GM12875 (cell line): ENCODE data around the gene PITX1.

Source experiments
- H3K4me3 ChIP-seq: one replicate; pipeline ENCODE4 v1.5.1; 2011; ENCODE audit warnings: low read depth, low read length, control low read depth
- TF ChIP-seq, protein P1 (sequence below): IDR thresholded peaks from 2 replicates; pipeline ENCODE4 v1.5.1; 2011; ENCODE audit warnings: low read depth, mild to moderate bottlenecking, control low read depth, inconsistent platforms, low read length, moderate library complexity, borderline replicate concordance; ENCODE audit not compliant: insufficient read depth

PITX1 gene

GRCh38 chr5:135061001-135061400 is 27.0 kb upstream of the PITX1 start:
- no peak overlapping the region for H3K4me3 ChIP-seq
- TF ChIP-seq, protein P1, sequence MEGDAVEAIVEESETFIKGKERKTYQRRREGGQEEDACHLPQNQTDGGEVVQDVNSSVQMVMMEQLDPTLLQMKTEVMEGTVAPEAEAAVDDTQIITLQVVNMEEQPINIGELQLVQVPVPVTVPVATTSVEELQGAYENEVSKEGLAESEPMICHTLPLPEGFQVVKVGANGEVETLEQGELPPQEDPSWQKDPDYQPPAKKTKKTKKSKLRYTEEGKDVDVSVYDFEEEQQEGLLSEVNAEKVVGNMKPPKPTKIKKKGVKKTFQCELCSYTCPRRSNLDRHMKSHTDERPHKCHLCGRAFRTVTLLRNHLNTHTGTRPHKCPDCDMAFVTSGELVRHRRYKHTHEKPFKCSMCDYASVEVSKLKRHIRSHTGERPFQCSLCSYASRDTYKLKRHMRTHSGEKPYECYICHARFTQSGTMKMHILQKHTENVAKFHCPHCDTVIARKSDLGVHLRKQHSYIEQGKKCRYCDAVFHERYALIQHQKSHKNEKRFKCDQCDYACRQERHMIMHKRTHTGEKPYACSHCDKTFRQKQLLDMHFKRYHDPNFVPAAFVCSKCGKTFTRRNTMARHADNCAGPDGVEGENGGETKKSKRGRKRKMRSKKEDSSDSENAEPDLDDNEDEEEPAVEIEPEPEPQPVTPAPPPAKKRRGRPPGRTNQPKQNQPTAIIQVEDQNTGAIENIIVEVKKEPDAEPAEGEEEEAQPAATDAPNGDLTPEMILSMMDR: no peak

- TF ChIP-seq, protein P1: no peak
- H3K4me3 ChIP-seq: no peak overlapping the region
These were observed 26.0 kb upstream of the PITX1 start for GRCh38 chr5:135060021-135060420.

DNA sequence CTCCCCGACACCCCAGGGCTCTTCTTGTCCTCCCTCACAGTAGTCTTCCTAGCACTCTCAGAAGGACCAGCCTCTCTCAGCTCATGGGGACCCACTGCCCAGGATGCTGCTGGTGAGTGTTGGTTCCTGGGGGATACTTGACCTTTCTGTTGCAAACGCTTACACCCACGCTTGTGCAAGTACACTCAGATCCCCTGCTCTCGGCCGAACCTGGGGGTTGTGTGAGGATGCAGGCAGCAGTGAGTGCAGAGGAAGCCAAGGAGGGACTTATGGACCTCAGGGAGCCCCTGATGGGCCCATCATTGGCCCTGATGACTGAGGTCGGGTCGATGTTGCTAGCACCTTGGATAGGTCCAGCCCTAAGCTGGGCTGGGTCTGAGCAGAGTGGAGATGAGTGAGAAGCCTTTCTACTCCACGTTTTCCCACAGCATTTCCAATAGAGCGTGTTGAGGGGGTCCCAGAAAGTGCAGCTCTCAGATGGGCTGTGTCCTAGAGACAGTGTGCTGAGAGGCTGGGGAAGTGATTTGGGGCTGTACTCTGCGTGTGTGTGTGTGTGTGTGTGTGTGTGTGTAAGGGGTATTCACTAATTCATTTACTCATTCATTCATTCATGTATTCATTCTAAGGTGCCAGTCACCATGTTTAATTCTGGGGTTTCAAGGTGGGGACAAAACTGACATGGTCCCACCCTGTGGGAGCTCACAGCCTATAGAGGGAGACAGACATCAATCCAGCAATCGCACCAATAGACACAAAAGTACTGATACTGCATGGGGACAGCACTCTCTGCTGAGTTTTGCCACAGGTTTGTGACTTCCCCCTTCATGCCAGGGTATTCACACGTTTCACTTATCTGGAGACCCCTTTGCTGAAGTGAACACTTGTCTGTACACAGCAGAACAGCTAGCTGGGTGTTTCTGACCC is 25.2 kb upstream of the PITX1 start:
- TF ChIP-seq, protein P1: no peak
- H3K4me3 ChIP-seq: no peak overlapping the region

DNA sequence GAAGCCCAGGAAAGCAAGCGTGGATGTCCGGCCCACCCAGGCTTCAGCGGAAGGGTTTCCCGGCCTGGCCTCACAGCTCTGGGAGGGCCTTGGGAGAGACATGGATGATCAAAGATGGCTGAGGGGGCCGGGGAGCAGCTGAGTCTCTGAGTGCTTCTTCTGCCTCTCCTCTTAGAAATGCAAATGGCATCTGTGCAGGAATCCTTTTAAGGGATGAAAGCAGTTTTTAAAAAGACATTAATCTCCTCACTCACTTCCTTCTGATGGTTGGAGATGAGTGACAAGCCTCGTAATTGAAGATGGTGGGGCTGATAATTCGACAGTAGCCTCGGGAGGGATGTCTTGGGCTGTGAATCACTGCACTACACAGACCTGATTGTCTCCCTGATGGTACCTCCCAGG is 24.3 kb upstream of the PITX1 start:
- H3K4me3 ChIP-seq: no peak overlapping the region
- TF ChIP-seq, protein P1: no peak

DNA sequence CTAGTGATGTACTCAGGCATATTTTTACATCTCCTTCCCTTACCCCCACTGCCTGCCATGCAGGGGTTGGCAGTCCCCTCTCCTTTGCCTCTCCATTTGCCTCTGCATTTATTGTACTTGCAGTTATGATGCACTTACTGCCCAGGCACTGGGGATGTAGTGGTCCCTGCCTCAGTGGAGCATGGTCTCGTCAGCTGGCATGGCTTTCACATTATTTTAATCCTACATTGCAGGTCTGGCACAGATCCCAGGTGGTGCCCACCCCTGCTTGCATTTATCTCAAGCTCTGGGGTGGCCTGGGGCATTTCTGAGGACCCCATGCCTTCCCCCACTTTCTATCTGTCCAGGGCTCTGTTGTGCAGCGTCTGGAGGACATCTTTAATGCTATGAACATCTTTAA is 23.2 kb upstream of the PITX1 start:
- TF ChIP-seq, protein P1: no peak

DNA sequence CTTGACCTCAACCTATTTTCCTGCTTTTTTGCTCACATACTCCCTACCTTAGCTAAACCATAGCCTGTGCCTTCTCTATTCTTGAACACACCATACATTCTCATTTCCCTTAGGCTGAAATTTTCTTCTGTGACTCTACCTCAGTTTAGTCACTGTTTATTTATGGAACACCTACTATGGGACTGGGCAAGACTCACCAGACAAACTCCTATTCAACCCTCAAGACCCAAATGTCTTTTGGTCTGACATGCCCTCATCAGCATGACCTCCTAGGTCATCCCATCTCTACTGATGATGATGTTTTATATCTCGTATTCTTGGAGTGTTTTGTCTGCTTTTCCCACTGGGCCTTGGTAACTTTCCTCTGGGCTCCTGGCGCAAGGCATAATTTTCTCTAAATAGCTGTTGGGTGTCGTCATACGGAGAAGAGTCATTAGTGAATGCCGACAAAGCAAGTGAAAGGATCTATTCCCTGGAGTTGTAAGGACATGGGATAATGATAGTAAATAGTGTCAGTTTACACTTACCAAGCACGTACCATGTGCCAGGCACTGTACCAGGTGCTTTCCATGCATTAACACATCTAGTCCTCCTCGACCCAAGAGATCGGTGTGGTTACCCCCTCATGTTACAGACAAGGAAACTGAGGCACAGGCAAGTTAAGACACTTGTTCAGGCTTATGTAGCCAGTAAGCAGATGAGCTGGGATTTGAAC is 22.4 kb upstream of the PITX1 start:
- TF ChIP-seq, protein P1: no peak
- H3K4me3 ChIP-seq: no peak overlapping the region

More for the DNA sequence above, 23.2 kb upstream of the PITX1 start:
- no peak overlapping the region for H3K4me3 ChIP-seq
